K562 (cell line): ENCODE measurements around the gene NPM3. TPM values are rescaled to one million over a fixed set of nuclear protein-coding genes. Genes with fewer than 3 reads are reported as not detected.

Source experiments
- ATAC-seq: fragments of 200-7000 bp; cut with Tn5 transposase; 3 replicates; pipeline ENCODE4 v1.9.1; 2020; ENCODE audit warnings: moderate library complexity
- BruUV-seq: library from RNA; stranded (reverse); fragments of 400-500 nt; replicated peaks from 2 replicates; lab custom pipeline; 2021; lab: Mats Ljungman, UMichigan
- CTCF ChIA-PET: fragments of 300-600 bp; formaldehyde crosslinking; extraction: SDS; loops from one replicate; lab custom pipeline; 2021; ENCODE audit warnings: low intra/inter-chr PET ratio; lab: Yijun Ruan, JAX
- POLR2A ChIA-PET: fragments of 300-600, 350-650 bp; sonication (Branson Sonifier 250); formaldehyde crosslinking; extraction: SDS; loops from one replicate; lab custom pipeline; 2021; ENCODE audit warnings: antibody characterized with exemption, inconsistent platforms; lab: Yijun Ruan, JAX
- DNase-seq, 4 experiments: peaks; one replicate each; pipeline versions ENCODE4 v3.0.0 to v3.0.0-alpha.2; 2011 to 2018; ENCODE audit warnings: low spot score in 3 of 4, mixed read lengths in 3 of 4; ENCODE audit errors: extremely low read depth in 1 of 4
- FAIRE-seq: peaks from 2 replicates; lab custom pipeline; 2011; peaks lifted over from hg19 to GRCh38; lab: Jason Lieb, UNC
- H2AFZ ChIP-seq: 2 replicates; pipeline ENCODE4 v1.6.0; 2011; ENCODE audit warnings: low read depth, low read length, control low read depth, inconsistent platforms
- H3K27ac ChIP-seq: fragments of 200-600 bp; 3 replicates; pipeline ENCODE4 v1.8.0; 2011; ENCODE audit warnings: low read depth, mild to moderate bottlenecking, control low read depth, inconsistent platforms, low read length, moderate library complexity, mixed read lengths; ENCODE audit errors: extremely low read depth
- H3K27me3 ChIP-seq, 2 experiments: fragments of 300-600 bp in 1 of 2; 2 replicates in 1 of 2; 3 replicates in 1 of 2; pipeline versions ENCODE4 v1.6.0 to v1.8.0; 2011; ENCODE audit warnings: inconsistent platforms in 2 of 2, low read length in 2 of 2, mild to moderate bottlenecking in 1 of 2, mixed read lengths in 1 of 2, moderate library complexity in 1 of 2; ENCODE audit not compliant: control insufficient read depth in 2 of 2, insufficient read depth in 2 of 2
- H3K36me3 ChIP-seq: fragments of 300-600 bp; 3 replicates; pipeline ENCODE4 v1.8.0; 2011; ENCODE audit warnings: mild to moderate bottlenecking, low read length, inconsistent platforms; ENCODE audit not compliant: control insufficient read depth, insufficient read depth
- H3K4me1 ChIP-seq, 2 experiments: fragments of 200-600 bp in 1 of 2; replicated peaks in 1 of 2; 2 replicates in 1 of 2; 3 replicates in 1 of 2; pipeline versions ENCODE4 v1.5.1 to v1.8.0; 2011; ENCODE audit warnings: inconsistent platforms in 2 of 2, low read length in 2 of 2, mild to moderate bottlenecking in 1 of 2, mixed read lengths in 1 of 2, moderate library complexity in 1 of 2; ENCODE audit not compliant: control insufficient read depth in 2 of 2, insufficient read depth in 2 of 2
- H3K4me2 ChIP-seq: 2 replicates; pipeline ENCODE4 v1.6.1; 2011; ENCODE audit warnings: low read length, control low read depth, inconsistent platforms, mixed read lengths; ENCODE audit not compliant: insufficient read depth
- H3K4me3 ChIP-seq: fragments of 200-600 bp; sonication (generic), shearing (Covaris generic); 2 replicates; pipeline ENCODE4 v1.5.1; 2016; ENCODE audit warnings: control low read depth, inconsistent platforms
- H3K79me2 ChIP-seq: fragments of 200-600 bp; 3 replicates; pipeline ENCODE4 v1.8.0; 2011; ENCODE audit warnings: low read length, inconsistent platforms; ENCODE audit not compliant: control insufficient read depth, insufficient read depth
- H3K9ac ChIP-seq, 2 experiments: 2 replicates each; pipeline versions ENCODE4 v1.6.0 to v1.6.1; 2011; ENCODE audit warnings: low read depth in 2 of 2, low read length in 2 of 2, control low read depth in 1 of 2, inconsistent platforms in 1 of 2, mild to moderate bottlenecking in 1 of 2, mixed read lengths in 1 of 2; ENCODE audit not compliant: insufficient read depth in 1 of 2
- H3K9me1 ChIP-seq: one replicate; pipeline ENCODE4 v1.6.0; 2011; ENCODE audit warnings: inconsistent platforms, mild to moderate bottlenecking, low read length, moderate library complexity; ENCODE audit not compliant: control insufficient read depth, insufficient read depth
- H3K9me3 ChIP-seq: replicated peaks from 2 replicates; pipeline ENCODE4 v1.5.1; 2011; ENCODE audit warnings: low read depth, low read length, inconsistent platforms; ENCODE audit not compliant: control insufficient read depth, insufficient read depth
- H4K20me1 ChIP-seq: replicated peaks from 2 replicates; pipeline ENCODE4 v1.6.1; 2011; ENCODE audit warnings: low read length, inconsistent platforms, mixed read lengths; ENCODE audit not compliant: control insufficient read depth, insufficient read depth
- AFF4 ChIP-seq: sonication (generic); formaldehyde crosslinking; IDR thresholded peaks from 2 replicates; pipeline ENCODE4 v1.8.0; 2023; ENCODE audit warnings: mild to moderate bottlenecking, missing genetic modification reagents
- ARHGAP35 ChIP-seq: fragments of 450-650 bp; IDR thresholded peaks from 2 replicates; pipeline ENCODE4 v1.6.1; 2018; ENCODE audit not compliant: partially characterized antibody
- ATF1 ChIP-seq, 2 experiments: fragments of 450-650 bp in 1 of 2; IDR thresholded peaks; 2 replicates each; pipeline ENCODE4 v1.6.1; 2016; ENCODE audit warnings: missing compliant biosample characterization in 1 of 2, missing genetic modification characterization in 1 of 2
- C11orf30 ChIP-seq: fragments of 450-650 bp; IDR thresholded peaks from 2 replicates; pipeline ENCODE4 v1.6.1; 2016; ENCODE audit warnings: low read depth, mild to moderate bottlenecking
- CHD1 ChIP-seq: fragments of 200-600 bp; sonication (generic); IDR thresholded peaks from one replicate; pipeline ENCODE4 v1.6.1; 2012; ENCODE audit warnings: mild to moderate bottlenecking, moderate library complexity, low read length, inconsistent platforms
- HMBOX1 ChIP-seq: sonication (generic); IDR thresholded peaks from 2 replicates; pipeline ENCODE4 v1.6.1; 2016
- MBD2 ChIP-seq: sonication (generic); IDR thresholded peaks from 2 replicates; pipeline ENCODE4 v1.6.1; 2016; ENCODE audit warnings: low read depth, borderline replicate concordance
- NEUROD1 ChIP-seq: fragments of 150-350 bp; IDR thresholded peaks from 2 replicates; pipeline ENCODE4 v1.6.1; 2014; ENCODE audit warnings: borderline replicate concordance, low read length, low read depth; ENCODE audit not compliant: partially characterized antibody
- RUNX1 ChIP-seq: sonication (generic); IDR thresholded peaks from 2 replicates; pipeline ENCODE4 v1.6.1; 2016; ENCODE audit warnings: antibody characterized with exemption, low read depth
- ZNF316 ChIP-seq: fragments of 450-650 bp; IDR thresholded peaks from 2 replicates; pipeline ENCODE4 v1.6.1; 2016
- ZNF75A ChIP-seq: fragments of 450-650 bp; formaldehyde crosslinking; IDR thresholded peaks from 2 replicates; pipeline ENCODE4 v1.4.0; 2020; ENCODE audit warnings: mild to moderate bottlenecking
- WGBS: fragments of 100-300 bp; shearing (Covaris generic); methylation state at CpG from one replicate; pipeline ENCODE4 v1.1.6; 2016; ENCODE audit warnings: low coverage, mixed read lengths; ENCODE audit not compliant: insufficient coverage; ENCODE audit errors: missing lambda C conversion rate; 5-methylcytosine and 5-hydroxymethylcytosine counted together
- in situ Hi-C: fragments of 300-500 bp; cut with MboI; formaldehyde crosslinking; loops from 4 replicates; pipeline ENCODE4 v1.15.0; 2018; ENCODE audit warnings: inconsistent platforms, mixed read lengths
- intact Hi-C: fragments of 100-400 bp; cut with micrococcal nuclease; formaldehyde crosslinking; loops from 2 replicates; pipeline ENCODE4 v1.14.2; 2022
- polyA plus RNA-seq, 8 experiments: library from polyadenylated mRNA; depleted of rRNA in 4 of 8; stranded (reverse) in 5 of 8; unstranded in 3 of 8; fragments of >200 nt; fragmentation: Nextera tagmentation in 2 of 8; fragmentation: Illumina TruSeq in 1 of 8; extraction: Ambion mirVana in 2 of 8; extraction: Trizol in 1 of 8; gene quantifications; 2 replicates each; pipeline versions ENCODE4 v1.2.1 to v1.2.3, GENCODE V29; 2011 to 2014; ENCODE audit warnings: inconsistent platforms in 1 of 8, missing spikeins in 1 of 8
- total RNA-seq, 7 experiments: library from RNA; depleted of rRNA in 6 of 7; stranded (reverse); fragments of >200 nt in 6 of 7; fragmentation: Illumina TruSeq in 2 of 7; extraction: Trizol in 2 of 7; gene quantifications; 2 replicates each; pipeline versions ENCODE4 v1.2.1 to v1.2.3, GENCODE V29; 2011 to 2021; ENCODE audit warnings: low replicate concordance in 1 of 7

The NPM3 gene
- total and polyA plus RNA-seq, 9 of the 15 experiments (the other 6 are each of a cell fraction or from before 2014, with no cell fraction given), result 15.2 to 239 (median 114) TPM

GRCh38 chr10:101814466-101815071 lies 31.3 kb upstream of the NPM3 start:
- Histone ChIP-seq H3K9me1 (no peaks in the 10 kb centered on the region), H3K9me3 (no peaks in the 10 kb centered on the region), H3K27ac (no peak overlapping the region; the same call in 2 of the 3 replicates), H3K27me3 (no peaks in the 10 kb centered on the region), H3K36me3 (peaks cover 50% of the 10 kb centered on the region), H3K4me3 (peak overlapping the region; percentile 98), H3K79me2 (peaks cover 94% of the 10 kb centered on the region), H3K4me2 (peak overlapping the region; percentile 72), H3K4me1 (peaks cover 9% of the 10 kb centered on the region in 2 experiments; a peak in 4 of 5 replicates), H2AFZ (no peak overlapping the region), H3K9ac (peak overlapping the region in 1 of 2 experiments; percentile 96; a peak in 2 of 4 replicates), H4K20me1 (peaks cover 35% of the 10 kb centered on the region)
- ATAC-seq (no peak), FAIRE-seq (peak; percentile 61), DNase-seq (no peak)
- ChIA-PET POLR2A (interaction anchor here (0.6 to 2.1 kb wide), 4 partner anchors 10 to 243 kb away, joined by 3 to 6 read pairs (median 3); no protein-coding TSS in a partner anchor), CTCF (no interaction called here)
- in situ Hi-C loops, result no loop called here
- 35% methylated on average over 8 of the region's 8 CpGs for WGBS
- intact Hi-C loops, result no loop called here
- no TSS peak for BruUV-seq
- TF ChIP-seq RUNX1 (no peak), NEUROD1 (no peak), ZNF316 (0 out of 2 replicates have a peak, but pooled peaks have one; percentile 38), C11orf30 (peak; percentile 29; the same call in 1 of the 2 replicates), MBD2 (no peak), AFF4 (CRISPR knock-in tag) (no peak), CHD1 (no peak), HMBOX1 (peak; percentile 81), ZNF75A (CRISPR knock-in tag) (no peak), ARHGAP35 (no peak), ATF1 (CRISPR knock-in tag; IDR thresholded peaks at IDR 0.05) (no peak), ATF1 (tag; IDR thresholded peaks at IDR 0.05) (no peak)
